ENCODE measurements around the gene NABP1. TPM values are rescaled to one million over a fixed set of nuclear protein-coding genes. Genes with fewer than 3 reads are reported as not detected.

The NABP1 gene
- total and polyA plus RNA-seq, 10 of the 15 experiments (the other 5 are each of a cell fraction or from before 2014, with no cell fraction given), result 22.9 to 65.7 (median 39.9) TPM

DNA sequence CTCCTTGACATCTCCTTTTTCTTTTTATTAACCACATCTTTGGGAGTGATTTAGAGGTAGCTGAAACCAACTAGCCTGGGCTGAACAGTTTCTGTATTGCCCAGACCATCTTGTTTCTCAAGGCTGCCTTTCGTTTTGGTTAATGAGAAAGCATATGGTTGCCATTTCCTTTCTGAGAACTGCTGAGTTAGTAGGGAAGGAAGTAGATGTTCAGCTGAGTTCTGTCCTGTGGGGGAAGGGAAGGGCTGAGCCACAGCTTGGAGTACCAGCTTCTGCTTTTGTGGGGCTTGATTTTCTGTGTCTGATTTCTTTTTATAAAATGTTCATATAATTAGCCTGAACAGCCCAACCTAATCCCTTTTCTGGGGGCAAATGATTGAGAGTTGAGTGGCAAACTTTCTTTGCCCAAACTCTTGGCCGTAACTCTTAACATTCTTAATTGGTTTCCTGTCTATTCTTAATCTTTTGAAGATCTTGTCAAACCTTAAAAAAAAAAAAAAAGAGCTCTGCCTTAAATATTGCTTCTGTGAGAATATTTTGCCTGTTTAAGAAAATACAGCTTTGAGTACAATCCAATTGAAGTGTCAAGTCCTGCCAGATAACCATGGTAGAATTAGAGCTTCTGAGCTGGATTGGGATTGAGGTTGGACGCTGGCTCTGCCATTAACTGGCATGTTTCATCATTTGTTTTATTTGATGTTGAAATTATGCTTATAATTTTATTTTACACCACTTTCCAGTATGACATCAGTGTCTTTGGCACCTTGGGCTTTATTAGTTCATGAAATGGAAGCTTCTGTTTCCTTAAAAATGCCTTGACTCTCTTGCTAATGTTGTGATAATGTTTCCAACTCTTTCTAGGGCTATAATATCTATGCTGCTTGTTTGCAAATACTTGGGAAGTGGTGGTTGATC lies 1.9 kb upstream of the NABP1 start (continued):
- TF ChIP-seq, protein P1, sequence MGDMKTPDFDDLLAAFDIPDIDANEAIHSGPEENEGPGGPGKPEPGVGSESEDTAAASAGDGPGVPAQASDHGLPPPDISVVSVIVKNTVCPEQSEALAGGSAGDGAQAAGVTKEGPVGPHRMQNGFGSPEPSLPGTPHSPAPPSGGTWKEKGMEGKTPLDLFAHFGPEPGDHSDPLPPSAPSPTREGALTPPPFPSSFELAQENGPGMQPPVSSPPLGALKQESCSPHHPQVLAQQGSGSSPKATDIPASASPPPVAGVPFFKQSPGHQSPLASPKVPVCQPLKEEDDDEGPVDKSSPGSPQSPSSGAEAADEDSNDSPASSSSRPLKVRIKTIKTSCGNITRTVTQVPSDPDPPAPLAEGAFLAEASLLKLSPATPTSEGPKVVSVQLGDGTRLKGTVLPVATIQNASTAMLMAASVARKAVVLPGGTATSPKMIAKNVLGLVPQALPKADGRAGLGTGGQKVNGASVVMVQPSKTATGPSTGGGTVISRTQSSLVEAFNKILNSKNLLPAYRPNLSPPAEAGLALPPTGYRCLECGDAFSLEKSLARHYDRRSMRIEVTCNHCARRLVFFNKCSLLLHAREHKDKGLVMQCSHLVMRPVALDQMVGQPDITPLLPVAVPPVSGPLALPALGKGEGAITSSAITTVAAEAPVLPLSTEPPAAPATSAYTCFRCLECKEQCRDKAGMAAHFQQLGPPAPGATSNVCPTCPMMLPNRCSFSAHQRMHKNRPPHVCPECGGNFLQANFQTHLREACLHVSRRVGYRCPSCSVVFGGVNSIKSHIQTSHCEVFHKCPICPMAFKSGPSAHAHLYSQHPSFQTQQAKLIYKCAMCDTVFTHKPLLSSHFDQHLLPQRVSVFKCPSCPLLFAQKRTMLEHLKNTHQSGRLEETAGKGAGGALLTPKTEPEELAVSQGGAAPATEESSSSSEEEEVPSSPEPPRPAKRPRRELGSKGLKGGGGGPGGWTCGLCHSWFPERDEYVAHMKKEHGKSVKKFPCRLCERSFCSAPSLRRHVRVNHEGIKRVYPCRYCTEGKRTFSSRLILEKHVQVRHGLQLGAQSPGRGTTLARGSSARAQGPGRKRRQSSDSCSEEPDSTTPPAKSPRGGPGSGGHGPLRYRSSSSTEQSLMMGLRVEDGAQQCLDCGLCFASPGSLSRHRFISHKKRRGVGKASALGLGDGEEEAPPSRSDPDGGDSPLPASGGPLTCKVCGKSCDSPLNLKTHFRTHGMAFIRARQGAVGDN (IDR thresholded peaks at IDR 0.05), result peak; percentile 66
- TF ChIP-seq, protein P2, sequence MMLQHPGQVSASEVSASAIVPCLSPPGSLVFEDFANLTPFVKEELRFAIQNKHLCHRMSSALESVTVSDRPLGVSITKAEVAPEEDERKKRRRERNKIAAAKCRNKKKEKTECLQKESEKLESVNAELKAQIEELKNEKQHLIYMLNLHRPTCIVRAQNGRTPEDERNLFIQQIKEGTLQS (IDR thresholded peaks at IDR 0.05; ENCODE audit: borderline replicate concordance, extremely low read depth, low read depth, low read length), result no peak
- TF ChIP-seq TCF3 (IDR thresholded peaks at IDR 0.05; ENCODE audit: borderline replicate concordance, insufficient read depth, low read depth, low read length) (peak; percentile 34; the same call in 1 of the 2 replicates), NFIC (IDR thresholded peaks at IDR 0.05; ENCODE audit: low read depth, low read length) (peak; percentile 90), PAX8 (IDR thresholded peaks at IDR 0.05) (no peak), BHLHE40 (IDR thresholded peaks at IDR 0.05; ENCODE audit: borderline replicate concordance in 1 of 2, low read depth in 2 of 2, low read length in 1 of 2) (peak in 1 of 2 experiments; percentile 39; a peak in 2 of 4 replicates), KDM1A (IDR thresholded peaks at IDR 0.05; ENCODE audit: borderline replicate concordance) (no peak), KAT2A (conservative IDR thresholded peaks at IDR 0.05; ENCODE audit: control insufficient read depth, low read depth, low read length) (no peak), SUZ12 (IDR thresholded peaks at IDR 0.05; ENCODE audit: unreplicated experiment) (no peak), ZZZ3 (IDR thresholded peaks at IDR 0.05; ENCODE audit: control insufficient read depth, insufficient read length, low read depth) (no peak), SUPT20H (IDR thresholded peaks at IDR 0.05; ENCODE audit: borderline replicate concordance, control insufficient read depth, low read depth, low read length) (no peak), ASH2L (IDR thresholded peaks at IDR 0.05; ENCODE audit: borderline replicate concordance, low read depth) (no peak), HDAC6 (IDR thresholded peaks at IDR 0.05; ENCODE audit: unreplicated experiment) (no peak)
- TF ChIP-seq, protein P3, sequence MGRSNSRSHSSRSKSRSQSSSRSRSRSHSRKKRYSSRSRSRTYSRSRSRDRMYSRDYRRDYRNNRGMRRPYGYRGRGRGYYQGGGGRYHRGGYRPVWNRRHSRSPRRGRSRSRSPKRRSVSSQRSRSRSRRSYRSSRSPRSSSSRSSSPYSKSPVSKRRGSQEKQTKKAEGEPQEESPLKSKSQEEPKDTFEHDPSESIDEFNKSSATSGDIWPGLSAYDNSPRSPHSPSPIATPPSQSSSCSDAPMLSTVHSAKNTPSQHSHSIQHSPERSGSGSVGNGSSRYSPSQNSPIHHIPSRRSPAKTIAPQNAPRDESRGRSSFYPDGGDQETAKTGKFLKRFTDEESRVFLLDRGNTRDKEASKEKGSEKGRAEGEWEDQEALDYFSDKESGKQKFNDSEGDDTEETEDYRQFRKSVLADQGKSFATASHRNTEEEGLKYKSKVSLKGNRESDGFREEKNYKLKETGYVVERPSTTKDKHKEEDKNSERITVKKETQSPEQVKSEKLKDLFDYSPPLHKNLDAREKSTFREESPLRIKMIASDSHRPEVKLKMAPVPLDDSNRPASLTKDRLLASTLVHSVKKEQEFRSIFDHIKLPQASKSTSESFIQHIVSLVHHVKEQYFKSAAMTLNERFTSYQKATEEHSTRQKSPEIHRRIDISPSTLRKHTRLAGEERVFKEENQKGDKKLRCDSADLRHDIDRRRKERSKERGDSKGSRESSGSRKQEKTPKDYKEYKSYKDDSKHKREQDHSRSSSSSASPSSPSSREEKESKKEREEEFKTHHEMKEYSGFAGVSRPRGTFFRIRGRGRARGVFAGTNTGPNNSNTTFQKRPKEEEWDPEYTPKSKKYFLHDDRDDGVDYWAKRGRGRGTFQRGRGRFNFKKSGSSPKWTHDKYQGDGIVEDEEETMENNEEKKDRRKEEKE (IDR thresholded peaks at IDR 0.05), result no peak
- TF ChIP-seq, protein P4, sequence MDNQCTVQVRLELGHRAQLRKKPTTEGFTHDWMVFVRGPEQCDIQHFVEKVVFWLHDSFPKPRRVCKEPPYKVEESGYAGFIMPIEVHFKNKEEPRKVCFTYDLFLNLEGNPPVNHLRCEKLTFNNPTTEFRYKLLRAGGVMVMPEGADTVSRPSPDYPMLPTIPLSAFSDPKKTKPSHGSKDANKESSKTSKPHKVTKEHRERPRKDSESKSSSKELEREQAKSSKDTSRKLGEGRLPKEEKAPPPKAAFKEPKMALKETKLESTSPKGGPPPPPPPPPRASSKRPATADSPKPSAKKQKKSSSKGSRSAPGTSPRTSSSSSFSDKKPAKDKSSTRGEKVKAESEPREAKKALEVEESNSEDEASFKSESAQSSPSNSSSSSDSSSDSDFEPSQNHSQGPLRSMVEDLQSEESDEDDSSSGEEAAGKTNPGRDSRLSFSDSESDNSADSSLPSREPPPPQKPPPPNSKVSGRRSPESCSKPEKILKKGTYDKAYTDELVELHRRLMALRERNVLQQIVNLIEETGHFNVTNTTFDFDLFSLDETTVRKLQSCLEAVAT (IDR thresholded peaks at IDR 0.05), result peak; percentile 63; the same call in 1 of the 2 replicates
- TF ChIP-seq, protein P5, sequence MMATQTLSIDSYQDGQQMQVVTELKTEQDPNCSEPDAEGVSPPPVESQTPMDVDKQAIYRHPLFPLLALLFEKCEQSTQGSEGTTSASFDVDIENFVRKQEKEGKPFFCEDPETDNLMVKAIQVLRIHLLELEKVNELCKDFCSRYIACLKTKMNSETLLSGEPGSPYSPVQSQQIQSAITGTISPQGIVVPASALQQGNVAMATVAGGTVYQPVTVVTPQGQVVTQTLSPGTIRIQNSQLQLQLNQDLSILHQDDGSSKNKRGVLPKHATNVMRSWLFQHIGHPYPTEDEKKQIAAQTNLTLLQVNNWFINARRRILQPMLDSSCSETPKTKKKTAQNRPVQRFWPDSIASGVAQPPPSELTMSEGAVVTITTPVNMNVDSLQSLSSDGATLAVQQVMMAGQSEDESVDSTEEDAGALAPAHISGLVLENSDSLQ (IDR thresholded peaks at IDR 0.05), result no peak
